T-helper 9 cell (primary cell): ENCODE data around the gene KDM4C.
"Not testable (repeated sequence)": the region's sequence is repeated elsewhere in the genome, so short reads cannot be mapped to it uniquely, and the experiment has no call there.

Experiments used
- DNase-seq: peaks from one replicate; pipeline ENCODE4 v3.0.0-alpha.2; 2020

KDM4C gene

DNA sequence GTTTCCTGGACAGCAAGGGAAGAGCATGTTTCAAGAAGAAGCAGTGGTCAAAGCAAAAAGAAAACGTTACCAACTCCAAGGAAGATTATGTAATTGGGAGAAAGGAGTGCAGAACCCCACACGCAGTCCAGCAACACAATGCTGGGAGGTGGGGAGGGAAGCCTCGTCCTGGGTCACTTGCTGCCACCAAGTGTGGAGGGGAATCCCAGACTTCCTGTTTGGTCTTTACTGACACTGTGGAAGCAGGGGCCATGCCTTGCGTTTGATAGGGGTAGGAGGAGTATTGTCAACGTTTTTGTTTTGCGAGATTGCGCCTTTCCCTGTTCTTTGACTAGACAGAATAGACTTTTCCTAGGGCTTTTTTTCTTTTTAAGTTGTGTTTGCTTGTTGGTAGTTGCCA, 421.0 kb downstream of the KDM4C start:
- no peak for DNase-seq

DNA sequence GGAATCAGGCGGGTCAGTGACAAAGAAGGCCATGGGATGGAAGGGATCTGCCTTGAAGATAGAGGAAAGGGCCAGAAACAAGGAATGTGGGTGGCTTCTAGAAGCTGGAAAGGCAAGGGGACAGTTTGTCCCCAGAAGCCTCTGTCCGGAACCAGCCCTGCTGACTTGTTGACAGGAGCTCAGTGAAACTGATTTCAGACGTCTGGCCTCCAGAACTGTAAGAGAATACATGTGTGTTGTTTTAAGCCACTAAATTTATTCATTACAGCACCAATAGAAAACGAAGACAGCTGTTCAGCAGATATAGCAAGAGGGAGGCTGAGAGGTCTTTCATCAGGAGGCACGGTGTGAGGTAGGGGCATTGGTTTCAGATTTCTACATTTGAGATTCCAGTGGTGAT, 422.5 kb downstream of the KDM4C start:
- no peak for DNase-seq

DNA sequence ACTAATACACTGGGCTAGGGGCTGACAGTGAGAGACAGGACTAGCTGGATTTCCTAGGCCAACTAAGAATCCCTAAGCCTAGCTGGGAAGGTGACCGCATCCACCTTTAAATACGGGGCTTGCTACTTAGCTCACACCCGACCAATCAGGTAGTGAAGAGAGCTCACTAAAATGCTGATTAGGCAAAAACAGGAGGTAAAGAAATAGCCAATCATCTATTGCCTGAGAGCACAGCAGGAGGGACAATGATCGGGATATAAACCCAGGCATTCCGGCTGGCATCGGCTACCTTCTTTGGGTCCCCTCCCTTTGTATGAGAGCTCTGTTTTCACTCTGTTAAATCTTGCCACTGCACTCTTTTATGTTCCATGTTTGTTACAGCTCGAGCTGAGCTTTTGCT, 425.4 kb downstream of the KDM4C start:
- not testable (repeated sequence) for DNase-seq

DNA sequence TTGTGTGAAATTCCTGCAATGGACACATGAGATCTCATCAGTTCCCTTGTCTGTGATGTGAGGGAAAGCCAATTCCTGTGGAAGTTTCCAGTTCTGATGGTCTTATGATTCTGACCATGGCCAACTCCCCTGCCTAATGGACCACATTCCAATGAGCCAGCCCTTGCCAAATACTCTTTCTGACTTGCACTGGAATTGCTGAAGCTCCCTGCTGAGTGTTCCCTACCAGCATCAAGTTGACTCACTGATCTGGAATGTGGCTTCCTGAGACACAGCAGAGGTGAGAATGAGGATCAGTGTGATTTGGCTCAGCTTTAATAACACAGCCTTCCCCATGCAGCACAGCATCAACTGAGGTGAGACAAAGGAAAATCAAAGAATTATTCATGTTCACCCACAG, 427.8 kb downstream of the KDM4C start:
- DNase-seq = no peak

DNA sequence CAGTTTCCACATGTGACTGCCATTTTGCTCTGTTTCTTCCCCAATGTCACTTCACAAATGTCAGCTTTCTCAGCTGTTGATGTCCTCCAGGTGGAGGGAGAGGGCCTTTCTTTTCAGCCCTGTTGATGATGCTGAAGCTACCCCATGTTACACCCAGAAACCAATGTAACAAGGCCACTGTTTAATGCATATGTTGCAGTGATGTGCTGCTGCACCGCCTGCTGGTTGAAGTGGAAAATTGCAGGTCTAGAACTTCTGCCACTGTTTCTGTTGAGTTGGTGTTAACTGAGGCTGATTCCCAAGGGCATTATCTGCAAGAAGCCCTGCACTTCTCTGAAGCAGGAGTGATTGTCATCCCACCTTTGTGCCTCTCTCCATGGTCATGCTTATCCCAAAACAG, 428.4 kb downstream of the KDM4C start:
- no peak for DNase-seq

DNA sequence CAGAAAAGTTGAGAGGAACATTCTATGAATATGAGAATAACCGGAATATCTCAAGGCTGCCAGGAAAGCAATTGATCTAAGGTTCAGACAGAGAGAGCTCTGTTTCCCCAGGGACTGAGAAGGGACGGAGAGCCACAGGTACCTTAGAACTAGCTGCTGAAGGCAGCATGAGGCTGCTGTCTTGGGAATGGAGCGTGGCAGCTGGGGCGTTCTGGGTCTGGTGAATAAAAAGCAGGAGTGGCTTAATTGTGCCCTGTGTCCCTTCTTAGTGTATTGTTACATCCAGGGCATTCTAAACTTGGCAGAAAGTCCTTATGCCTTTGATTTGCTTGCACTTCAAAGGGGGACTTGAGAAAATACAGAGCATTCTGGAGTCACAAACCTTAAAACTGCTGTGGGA, 434.5 kb downstream of the KDM4C start:
- DNase-seq = no peak

DNA sequence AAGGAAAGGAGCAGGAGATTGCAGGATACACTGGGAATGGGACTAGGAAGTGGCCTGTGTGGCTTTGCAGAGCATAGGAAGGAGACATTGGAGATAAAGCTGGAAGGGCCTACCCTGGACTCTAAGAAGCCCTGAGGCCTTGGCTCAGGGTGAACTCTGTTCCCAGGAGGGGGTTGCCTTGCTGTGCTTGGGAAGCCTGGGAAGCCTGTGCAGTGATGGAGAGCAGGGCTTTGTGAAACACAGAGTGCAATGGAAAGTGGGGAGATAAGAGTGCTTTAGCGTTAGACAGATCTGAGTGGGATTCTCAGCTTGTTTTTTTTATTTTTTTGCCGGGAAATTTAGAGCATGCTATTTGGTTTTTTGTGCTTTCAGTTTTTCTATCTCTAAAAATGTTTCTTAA, 437.8 kb downstream of the KDM4C start:
- no peak for DNase-seq

DNA sequence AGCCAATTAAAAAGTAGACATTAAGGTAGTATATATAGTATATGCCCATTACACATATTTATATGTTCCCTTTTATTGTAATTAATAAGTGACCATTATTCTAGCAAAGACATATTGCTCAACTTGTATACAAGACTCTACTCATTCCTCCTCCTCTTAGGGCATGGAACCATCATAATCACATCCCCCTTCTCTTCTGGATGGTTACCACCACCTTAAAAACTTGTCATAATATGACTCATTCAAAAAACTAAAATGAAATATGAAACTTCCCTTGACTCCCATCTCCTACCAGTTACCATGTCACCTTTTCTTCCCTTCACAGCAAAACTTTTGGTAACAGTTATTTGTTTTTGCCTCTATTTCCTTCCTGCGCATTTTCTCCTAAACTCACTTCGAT, 438.7 kb downstream of the KDM4C start:
- no peak for DNase-seq

DNA sequence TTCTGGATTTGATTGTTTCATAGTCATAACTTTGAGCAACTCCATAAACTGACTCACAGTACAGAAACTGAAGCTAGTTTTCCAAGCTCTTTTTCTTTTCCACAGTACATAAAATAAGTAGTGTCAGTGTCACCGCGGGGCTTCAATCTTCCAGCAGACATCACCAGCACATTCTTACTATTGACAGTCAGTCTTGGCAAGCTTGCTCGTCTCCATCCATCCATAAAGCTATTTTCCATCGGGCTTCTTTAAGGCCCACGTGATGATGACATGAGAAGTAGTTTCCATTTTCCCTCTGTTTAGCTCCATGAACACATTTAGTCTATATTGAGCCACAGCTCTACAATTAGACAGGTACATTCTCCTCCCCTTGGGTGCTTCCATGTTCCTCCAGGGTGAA, 443.4 kb downstream of the KDM4C start:
- DNase-seq = no peak

DNA sequence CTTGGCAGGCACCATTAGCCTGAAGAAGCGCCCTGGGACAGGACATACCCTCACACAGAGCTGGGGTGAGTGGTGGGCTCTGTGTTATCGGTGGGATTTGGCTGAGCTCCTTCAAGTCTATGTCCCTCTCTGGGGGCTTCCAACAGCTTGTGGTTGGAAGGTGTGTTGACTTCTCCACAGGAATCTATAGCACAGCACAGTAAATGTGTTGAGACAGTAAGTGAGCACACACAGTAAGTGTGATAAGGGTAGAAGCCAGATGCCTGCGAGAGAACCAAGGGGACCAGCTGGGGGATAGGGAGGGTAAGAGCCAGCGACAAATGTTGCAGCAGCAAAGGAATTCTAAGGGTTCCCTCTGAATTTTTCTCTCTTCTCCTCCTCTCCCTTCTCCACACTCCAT, 448.0 kb downstream of the KDM4C start:
- no peak for DNase-seq

DNA sequence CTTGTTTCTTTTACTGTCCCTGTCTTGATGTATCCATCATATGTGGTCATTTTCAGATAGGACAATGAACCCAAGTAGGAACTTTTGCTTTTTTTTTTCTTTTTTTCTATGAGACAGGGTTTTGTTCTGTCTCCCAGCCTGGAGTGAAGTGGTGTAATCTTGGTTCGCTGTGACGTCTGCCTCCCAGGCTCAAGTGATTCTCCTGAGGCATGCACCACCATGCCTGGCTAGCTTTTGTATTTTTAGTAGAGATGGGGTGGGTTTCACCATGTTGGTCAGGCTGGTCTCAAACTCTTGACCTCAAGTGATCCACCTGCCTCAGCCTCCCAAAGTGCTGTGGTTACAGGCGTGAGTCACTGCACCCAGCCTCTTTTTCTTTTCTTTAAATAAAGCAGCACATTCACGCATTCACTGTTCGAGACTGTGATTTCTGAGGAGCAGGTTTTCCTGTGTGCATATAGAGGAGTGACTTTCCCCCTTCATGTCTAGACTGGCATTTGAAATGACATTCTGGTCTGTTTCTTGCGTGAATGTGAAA, 448.5 kb downstream of the KDM4C start:
- no peak for DNase-seq

DNA sequence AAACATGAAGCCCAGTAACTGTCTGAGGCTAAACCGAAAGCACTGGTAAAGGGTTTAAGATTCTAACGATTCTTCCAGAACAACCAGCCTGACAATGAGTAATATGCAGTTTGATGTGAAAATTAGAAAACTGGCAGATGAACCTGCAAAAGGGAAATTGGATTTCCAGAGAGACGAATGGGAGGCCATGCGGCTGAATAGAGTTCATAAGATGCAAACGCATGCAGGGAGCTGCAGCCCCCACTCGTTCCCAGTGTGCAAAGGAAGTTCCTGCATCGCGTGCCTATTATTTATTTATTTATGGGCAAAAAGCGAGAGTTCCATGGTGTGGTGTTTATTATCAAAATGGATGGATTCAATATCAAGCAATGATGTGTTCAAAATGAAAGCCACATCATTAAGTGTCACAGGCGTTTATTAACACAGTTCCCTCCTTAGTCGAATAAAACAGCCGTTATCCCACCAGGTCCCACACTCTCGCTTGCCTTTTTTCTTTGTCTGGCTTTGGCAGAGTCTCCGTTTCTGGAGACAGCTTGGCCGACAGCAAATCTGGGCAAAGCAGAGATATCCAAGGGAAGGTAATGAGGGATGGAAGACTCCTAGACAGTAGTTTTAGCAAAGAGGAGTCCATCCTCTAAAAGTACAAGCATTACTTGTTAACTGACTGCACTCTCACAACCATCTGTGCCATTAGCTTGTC, 451.4 kb downstream of the KDM4C start:
- DNase-seq = no peak

DNA sequence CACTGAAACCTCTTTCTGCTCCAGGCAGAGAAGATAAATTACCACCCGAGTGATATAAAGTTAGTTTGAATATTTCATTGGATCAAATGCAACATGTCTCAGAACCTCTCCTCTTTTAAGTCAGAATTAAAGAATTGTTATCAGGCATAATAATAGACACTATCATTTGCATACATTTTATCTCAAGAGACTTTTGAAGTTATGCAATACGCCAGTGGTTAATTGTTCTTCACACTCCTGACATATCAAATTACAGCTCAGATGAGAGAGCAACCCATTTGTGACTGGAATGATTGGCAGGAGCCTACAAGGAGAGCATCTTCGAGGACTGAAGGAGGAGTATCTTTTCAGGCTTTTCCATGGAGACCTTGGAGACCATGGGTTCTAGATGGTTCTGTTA, 452.2 kb downstream of the KDM4C start:
- no peak for DNase-seq

DNA sequence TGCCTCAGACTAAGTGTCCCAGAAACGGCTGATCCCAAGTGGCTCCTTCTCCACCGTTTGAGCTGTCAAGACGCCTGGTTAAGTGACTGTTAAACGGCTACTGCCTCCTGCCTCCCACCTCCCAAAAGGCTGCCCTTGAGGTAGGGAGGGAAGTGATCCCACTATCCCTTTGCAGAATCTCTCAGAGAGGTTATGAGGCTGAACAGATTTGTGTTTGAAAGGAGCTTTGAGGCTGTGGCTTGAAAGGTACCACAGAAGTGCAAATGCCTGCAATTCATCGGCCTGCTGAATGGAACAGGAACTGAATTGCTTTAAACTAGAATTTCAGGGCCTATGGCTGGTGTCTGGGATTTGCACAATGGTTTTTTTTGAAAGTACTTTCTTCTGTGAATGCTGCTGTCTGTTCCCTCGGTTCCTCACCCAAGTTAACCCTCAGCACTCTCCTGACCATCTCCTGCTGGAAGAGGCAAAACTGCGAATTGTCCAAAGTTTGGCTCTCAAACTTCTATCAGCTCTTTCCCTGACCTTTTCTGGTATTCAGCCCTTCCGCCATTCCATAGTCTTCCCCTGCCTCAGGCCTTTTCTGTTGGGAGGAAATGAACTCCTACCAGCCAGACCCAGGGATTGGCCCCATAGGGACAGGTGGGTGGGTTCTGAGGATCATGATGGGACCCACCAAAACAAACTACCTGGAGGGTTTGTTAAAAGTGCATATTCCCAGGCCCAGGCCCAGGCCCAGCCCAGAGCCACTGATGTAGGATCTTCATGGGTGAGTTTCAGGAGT, 453.3 kb downstream of the KDM4C start:
- DNase-seq = no peak

DNA sequence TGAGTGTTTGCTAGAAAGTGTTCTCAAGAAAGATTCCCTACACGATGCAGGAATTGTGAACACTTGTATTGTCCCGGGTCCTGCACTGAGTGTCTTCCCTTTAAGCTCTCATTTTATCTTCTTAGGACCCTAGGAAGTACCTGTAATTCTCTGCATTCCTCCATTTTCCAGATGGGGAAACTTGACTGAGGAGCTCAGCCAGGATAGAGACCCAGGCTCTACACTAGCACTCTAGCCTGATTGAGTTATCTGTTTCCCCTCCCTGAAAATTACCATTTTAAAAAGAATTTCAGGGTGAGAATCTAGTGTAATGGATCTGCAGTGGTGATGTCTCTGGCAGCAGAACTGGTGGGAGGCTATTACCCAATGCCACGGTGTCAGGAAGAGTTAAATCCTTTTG, 453.9 kb downstream of the KDM4C start:
- DNase-seq = no peak

DNA sequence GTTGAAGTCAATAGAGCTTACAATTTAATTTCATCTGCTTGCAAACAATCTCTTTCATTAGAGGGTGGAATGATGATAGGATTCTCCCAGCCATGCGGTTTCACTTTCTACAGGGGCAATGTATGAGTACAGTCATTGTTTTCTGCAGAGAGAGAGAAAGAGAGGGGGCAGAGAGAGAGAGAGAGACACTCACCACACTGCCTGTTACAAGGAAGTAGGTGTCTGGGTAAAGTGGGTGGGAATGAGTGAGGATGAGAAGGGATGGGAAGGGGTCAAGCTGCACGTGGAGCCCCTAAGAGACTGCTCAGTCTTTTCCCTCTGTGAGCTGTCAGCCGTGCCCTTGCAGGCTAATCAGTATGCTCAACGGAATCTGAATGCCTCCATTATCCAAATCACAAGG, 454.3 kb downstream of the KDM4C start:
- DNase-seq = no peak

DNA sequence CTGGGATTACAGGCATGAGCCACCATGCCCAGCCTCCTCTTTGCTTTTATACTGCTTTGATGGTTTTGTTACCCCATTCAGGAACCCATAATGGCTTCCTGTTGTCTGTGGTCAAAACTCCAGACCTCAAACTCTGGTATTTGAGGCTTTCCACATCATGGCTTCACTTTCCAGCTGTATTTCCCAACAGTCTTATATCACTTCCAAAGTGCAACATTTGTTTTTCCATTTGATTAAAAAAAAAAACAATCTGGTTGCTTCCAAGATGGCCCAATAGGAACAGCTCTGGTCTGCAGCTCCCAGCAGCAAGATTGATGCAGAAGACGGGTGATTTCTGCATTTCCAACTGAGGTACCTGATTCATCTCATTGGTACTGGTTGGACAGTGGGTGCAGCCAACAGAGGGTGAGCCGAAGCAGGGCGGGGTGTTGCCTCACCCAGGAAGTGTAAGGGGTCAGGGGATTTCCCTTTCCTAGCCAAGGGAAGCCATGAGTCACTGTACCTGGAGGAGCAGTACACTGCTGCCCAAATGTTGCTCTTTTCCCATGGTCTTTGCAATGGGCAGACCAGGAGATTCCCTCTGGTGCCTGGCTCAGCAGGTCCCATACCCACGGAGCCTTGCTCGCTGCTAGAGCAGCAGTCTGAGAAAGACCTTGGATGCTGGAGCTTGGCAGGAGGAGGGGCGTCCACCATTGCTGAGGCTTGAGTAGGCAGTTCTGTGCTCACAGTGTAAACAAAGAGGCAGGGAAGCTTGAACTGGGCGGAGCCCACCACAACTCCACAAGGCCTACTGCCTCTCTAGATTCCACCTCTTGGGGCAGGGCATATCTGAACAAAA, 458.4 kb downstream of the KDM4C start:
- DNase-seq = no peak

DNA sequence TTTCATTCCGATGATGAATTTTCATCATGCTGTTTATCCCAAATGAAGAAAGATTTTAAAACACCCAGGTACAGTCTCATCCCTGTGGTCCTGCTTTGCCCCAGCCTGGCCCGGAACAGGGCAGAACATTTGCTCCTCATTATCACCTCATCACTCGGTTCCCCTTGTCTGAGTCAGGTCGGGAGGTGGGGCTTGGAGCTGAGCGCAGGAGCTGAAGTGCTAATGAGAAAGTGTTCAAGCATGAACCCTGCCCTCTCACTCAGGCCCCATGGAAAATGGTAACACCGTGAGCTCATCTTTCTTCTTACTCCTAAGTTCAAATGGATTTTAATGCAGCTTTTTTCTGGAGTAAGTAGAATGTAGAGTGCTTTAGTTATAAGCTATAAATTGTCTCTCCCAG, 466.2 kb downstream of the KDM4C start:
- DNase-seq = no peak
